Measurements from ENCODE around the gene POLR2J3. TPM values are rescaled to one million over a fixed set of nuclear protein-coding genes. Genes with fewer than 3 reads are reported as not detected.
A peak's percentile ranks its signal among the peaks of the same experiment; 100 is the strongest.
"Not testable (repeated sequence)": the region's sequence is repeated elsewhere in the genome, so short reads cannot be mapped to it uniquely, and the experiment has no call there.

The POLR2J3 gene
- total RNA-seq, 3 donors from 2014 or later: 19.6 to 28.5 (median 20.0) TPM

DNA sequence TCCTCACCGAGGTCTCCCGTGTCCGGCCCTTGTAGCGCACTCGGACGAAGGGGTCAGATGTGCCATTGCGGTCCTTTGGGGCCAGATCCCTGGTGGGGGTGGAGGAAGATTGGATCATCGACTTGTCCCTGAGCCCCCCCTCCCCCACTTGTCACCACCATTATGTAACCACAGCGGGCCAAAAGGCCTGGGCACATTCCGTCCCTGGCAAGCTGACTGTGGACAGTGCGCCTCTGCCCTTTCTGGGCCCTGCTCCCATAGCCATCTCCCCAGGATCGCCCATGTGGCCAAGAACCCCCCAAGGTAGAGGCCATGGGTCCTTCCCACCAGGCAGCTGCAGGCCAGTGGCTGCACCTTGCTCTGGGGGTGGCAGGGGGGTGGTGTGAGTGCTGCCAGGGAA lies 29.9 kb upstream of the POLR2J3 start:
- ATAC-seq; H3K27me3 Mint-ChIP-seq (ENCODE audit: low read depth); DNase-seq; H3K9me3 Mint-ChIP-seq; H3K4me3 Mint-ChIP-seq; H3K36me3 Mint-ChIP-seq (ENCODE audit: insufficient read depth); H3K4me1 Mint-ChIP-seq (ENCODE audit: low read depth): not testable (repeated sequence)

- not testable (repeated sequence) for H3K27me3 Mint-ChIP-seq (ENCODE audit: low read depth); H3K36me3 Mint-ChIP-seq (ENCODE audit: insufficient read depth); H3K4me3 Mint-ChIP-seq
Observed at GRCh38 chr7:102599699-102600098, 27.3 kb upstream of the POLR2J3 start.

GRCh38 chr7:102596036-102596435 lies 23.7 kb upstream of the POLR2J3 start:
- not testable (repeated sequence) for H3K4me3 Mint-ChIP-seq; ATAC-seq; H3K4me1 Mint-ChIP-seq (ENCODE audit: low read depth); H3K27me3 Mint-ChIP-seq (ENCODE audit: low read depth); H3K36me3 Mint-ChIP-seq (ENCODE audit: insufficient read depth); H3K9me3 Mint-ChIP-seq; DNase-seq

More at GRCh38 chr7:102599699-102600098, 27.3 kb upstream of the POLR2J3 start:
- ATAC-seq; DNase-seq; H3K4me1 Mint-ChIP-seq (ENCODE audit: low read depth); H3K9me3 Mint-ChIP-seq: not testable (repeated sequence)

DNA sequence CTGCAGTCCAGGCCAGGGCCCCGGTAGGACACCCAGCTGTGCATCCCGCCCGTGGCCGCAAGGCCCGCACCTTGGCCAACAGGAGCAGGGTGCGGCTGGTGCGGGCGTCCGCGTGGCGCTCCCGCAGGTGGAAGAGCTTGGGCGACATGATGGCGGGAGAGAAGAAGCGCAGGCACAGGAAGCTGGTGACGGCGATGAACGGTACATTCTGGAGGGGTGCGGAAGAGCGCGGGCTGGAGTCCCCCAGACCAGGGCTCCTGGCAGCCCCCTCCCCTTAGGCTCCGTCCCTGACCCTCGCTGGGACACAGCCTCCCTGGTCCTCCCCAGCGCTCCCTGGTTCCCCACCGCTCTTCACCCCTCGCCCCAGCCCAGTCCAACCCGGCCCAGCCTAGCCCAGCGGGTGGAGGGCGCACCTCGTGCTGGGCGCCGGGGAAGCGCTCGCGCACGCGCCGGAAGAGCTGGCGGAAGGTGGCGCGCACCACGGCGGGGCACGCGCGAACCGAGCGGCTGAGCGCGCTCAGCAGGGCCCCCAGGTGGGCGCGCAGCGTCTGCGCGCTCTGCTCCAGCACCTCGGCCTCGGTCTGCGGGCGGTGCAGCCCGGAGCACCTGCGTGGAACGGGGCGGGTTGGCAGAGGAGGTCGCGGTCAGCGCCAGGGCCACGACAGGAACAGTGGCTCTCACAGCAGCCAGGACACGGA lies 21.4 kb upstream of the POLR2J3 start:
- H3K36me3 Mint-ChIP-seq (ENCODE audit: insufficient read depth); H3K4me1 Mint-ChIP-seq (ENCODE audit: low read depth); H3K27me3 Mint-ChIP-seq (ENCODE audit: low read depth); DNase-seq; H3K9me3 Mint-ChIP-seq; H3K4me3 Mint-ChIP-seq: not testable (repeated sequence)
- ATAC-seq: peak; percentile 77

- H3K27me3 Mint-ChIP-seq (ENCODE audit: low read depth): not testable (repeated sequence)
Observed at GRCh38 chr7:102592477-102593019, 20.2 kb upstream of the POLR2J3 start.

GRCh38 chr7:102589857-102590256 lies 17.5 kb upstream of the POLR2J3 start:
- H3K4me3 Mint-ChIP-seq; H3K4me1 Mint-ChIP-seq (ENCODE audit: low read depth); DNase-seq; H3K36me3 Mint-ChIP-seq (ENCODE audit: insufficient read depth); H3K9me3 Mint-ChIP-seq; H3K27me3 Mint-ChIP-seq (ENCODE audit: low read depth): not testable (repeated sequence)
- ATAC-seq: peak; percentile 59 to 61

More at GRCh38 chr7:102592477-102593019, 20.2 kb upstream of the POLR2J3 start:
- H3K4me1 Mint-ChIP-seq (ENCODE audit: low read depth); H3K4me3 Mint-ChIP-seq; H3K36me3 Mint-ChIP-seq (ENCODE audit: insufficient read depth); H3K9me3 Mint-ChIP-seq: not testable (repeated sequence)
- ATAC-seq (peak; percentile 28 to 44), DNase-seq (peak; percentile 19)

DNA sequence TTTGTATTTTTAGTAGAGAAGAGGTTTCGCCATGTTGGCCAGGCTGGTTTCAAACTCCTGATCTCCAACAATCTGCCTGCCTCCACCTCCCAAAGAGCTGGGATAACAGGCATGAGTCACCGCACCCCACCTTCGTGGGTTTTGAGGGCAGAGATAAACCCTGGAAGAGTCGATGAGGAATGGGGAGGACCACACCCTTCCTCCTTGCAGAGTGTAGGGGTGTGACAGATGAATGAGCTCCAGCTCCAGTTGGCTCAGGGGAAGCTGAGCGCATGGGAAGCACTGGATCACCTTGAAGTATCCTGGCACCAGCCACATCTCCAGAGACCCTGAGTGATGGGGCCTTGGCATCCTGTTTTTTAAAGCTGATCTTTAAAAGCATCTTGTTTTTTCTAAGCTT lies 11.1 kb upstream of the POLR2J3 start:
- not testable (repeated sequence) for H3K4me1 Mint-ChIP-seq (ENCODE audit: low read depth); H3K36me3 Mint-ChIP-seq (ENCODE audit: insufficient read depth); ATAC-seq; DNase-seq; H3K4me3 Mint-ChIP-seq; H3K27me3 Mint-ChIP-seq (ENCODE audit: low read depth); H3K9me3 Mint-ChIP-seq

DNA sequence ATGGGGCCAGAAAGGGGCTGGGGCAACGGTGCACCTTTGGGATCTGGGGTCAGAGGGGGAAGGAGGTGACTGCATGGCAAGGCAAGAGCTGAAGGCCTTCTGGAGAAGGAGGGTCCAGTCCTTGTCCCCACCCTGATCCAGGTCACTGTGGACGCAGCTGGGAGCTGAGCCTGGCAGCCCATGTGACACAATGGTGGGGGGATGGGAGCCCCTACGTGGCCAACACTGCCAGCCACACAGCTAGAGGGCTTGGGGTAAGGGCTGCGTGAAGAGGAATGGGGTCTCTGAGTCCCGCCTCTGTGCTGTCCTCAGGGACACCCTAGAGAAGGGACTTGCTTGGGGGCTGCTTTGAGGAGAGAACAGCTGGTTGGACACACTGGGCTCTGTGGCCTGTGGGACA lies 9.3 kb upstream of the POLR2J3 start:
- not testable (repeated sequence) for DNase-seq; H3K9me3 Mint-ChIP-seq; ATAC-seq; H3K27me3 Mint-ChIP-seq (ENCODE audit: low read depth); H3K36me3 Mint-ChIP-seq (ENCODE audit: insufficient read depth); H3K4me3 Mint-ChIP-seq; H3K4me1 Mint-ChIP-seq (ENCODE audit: low read depth)

- not testable (repeated sequence) for H3K27me3 Mint-ChIP-seq (ENCODE audit: low read depth); H3K4me3 Mint-ChIP-seq; DNase-seq; H3K36me3 Mint-ChIP-seq (ENCODE audit: insufficient read depth); ATAC-seq; H3K9me3 Mint-ChIP-seq; H3K4me1 Mint-ChIP-seq (ENCODE audit: low read depth)
Observed at GRCh38 chr7:102578486-102578885, 6.1 kb upstream of the POLR2J3 start.

DNA sequence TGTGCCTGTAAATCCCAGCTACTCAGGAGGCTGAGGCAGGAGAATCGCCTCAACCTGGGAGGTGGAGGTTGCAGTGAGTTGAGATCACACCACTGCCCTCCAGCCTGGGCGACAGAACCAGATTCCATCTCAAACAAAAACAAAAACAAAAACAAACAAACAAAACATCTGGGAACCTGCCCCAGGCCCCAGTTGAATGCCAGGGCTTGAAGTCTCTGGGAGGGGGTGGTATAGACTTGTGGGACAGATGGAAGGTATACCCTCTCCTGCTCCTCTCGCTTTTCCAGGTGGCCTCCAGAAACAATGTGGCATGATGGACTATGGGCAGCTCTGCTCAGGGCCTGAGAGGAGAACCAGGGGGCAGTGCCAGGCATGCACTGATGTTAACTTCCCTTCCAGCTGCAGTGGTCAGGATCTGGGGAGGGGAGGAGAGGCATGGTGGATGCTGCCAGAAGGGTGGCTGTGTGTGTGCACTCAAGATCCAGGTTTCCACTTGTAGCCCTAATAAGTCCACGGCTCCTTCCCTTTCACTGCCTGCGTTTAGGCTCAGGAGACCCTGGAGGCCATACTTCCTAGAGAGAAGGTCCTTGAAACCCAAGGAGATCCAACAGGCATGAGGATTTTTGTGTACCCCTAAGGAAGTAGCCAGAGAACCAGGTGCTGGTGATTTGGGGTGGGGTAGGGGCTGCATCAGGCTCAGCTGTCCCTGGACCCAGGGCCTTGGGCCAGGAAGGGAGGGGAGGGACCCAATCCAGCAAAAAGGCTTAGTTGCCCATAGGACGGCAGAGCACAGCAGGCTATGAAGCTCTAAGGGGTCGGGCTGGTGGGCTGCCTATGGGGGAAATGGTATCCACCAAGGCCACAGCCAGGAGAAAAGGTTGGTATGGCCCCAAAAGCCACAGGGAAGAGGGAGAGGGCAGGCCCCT lies 5.2 kb upstream of the POLR2J3 start:
- DNase-seq; H3K27me3 Mint-ChIP-seq (ENCODE audit: low read depth); H3K36me3 Mint-ChIP-seq (ENCODE audit: insufficient read depth); ATAC-seq; H3K4me3 Mint-ChIP-seq; H3K9me3 Mint-ChIP-seq; H3K4me1 Mint-ChIP-seq (ENCODE audit: low read depth): not testable (repeated sequence)

DNA sequence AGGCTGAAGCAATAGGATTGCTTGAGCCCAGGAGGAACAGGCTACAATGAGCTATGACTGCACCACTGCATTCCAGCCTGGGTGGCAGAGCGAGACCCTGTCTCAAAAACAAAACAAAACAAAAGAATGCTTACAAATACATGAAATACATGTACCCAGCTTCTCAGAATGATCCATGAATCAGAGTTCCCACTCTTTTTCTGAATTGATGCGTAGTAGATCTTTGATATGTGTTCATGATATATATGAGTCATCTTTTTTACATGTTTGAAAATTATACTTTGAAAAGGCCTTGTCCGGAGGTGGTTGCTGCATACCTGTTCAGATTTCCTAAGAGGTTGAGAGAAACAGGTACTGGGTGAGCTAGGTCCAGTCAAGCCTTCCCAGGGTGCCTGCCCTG lies 4.0 kb upstream of the POLR2J3 start:
- H3K4me3 Mint-ChIP-seq; DNase-seq; H3K9me3 Mint-ChIP-seq; H3K27me3 Mint-ChIP-seq (ENCODE audit: low read depth); H3K36me3 Mint-ChIP-seq (ENCODE audit: insufficient read depth); H3K4me1 Mint-ChIP-seq (ENCODE audit: low read depth): not testable (repeated sequence)
- ATAC-seq: peak; percentile 12 to 15

- ATAC-seq; H3K4me1 Mint-ChIP-seq (ENCODE audit: low read depth); H3K36me3 Mint-ChIP-seq (ENCODE audit: insufficient read depth); H3K9me3 Mint-ChIP-seq; H3K4me3 Mint-ChIP-seq; DNase-seq; H3K27me3 Mint-ChIP-seq (ENCODE audit: low read depth): not testable (repeated sequence)
Observed at GRCh38 chr7:102574607-102575006, 2.2 kb upstream of the POLR2J3 start.

DNA sequence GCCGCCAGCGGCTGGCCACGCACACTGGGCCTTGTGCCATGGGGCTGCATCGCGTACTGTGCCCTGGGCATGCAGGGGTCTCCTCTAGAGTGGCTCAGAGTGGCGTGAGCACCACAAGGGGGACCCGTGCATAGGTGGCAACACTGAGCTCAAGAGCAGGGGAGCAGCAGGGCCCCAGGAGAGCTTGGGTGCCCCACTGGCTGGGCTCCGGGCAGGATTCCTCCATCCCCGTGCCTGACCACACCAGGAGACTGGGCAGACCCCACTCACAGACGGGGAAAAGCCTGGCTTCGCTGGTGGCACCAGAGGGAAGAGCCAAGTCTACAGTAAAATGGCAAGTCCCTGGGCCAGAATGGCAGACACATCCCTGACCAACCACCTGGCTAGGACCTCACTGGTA lies 3.8 kb downstream of the POLR2J3 start:
- not testable (repeated sequence) for DNase-seq; H3K4me1 Mint-ChIP-seq (ENCODE audit: low read depth); H3K9me3 Mint-ChIP-seq; H3K36me3 Mint-ChIP-seq (ENCODE audit: insufficient read depth); H3K4me3 Mint-ChIP-seq; ATAC-seq; H3K27me3 Mint-ChIP-seq (ENCODE audit: low read depth)

- not testable (repeated sequence) for DNase-seq; ATAC-seq; H3K4me1 Mint-ChIP-seq (ENCODE audit: low read depth); H3K36me3 Mint-ChIP-seq (ENCODE audit: insufficient read depth); H3K27me3 Mint-ChIP-seq (ENCODE audit: low read depth); H3K9me3 Mint-ChIP-seq; H3K4me3 Mint-ChIP-seq
Observed at GRCh38 chr7:102550808-102551422, 21.5 kb downstream of the POLR2J3 start, which contains the start of gene SPDYE2. Gene SPDYE2, plus strand, starts transcription at chr7:102551226. Its CDS starts 2,030 bp downstream, at chr7:102553256.

All from activated T-cell treated with anti-CD3 and anti-CD28 coated beads, Interleukin-2, amount 50 U/mL, for 4 hours (primary cell).